ENCODE measurements around the gene OR2D3.
"Not testable (repeated sequence)": the region's sequence is repeated elsewhere in the genome, so short reads cannot be mapped to it uniquely, and the experiment has no call there.

Gene OR2D3

GRCh38 chr11:6928916-6929315, 8.1 kb downstream of the OR2D3 start:
- no peak for DNase-seq

GRCh38 chr11:6931146-6931713, 10.4 kb downstream of the OR2D3 start:
- no peak for DNase-seq

GRCh38 chr11:6932145-6932544, 11.3 kb downstream of the OR2D3 start:
- DNase-seq: no peak

GRCh38 chr11:6941970-6942369, 21.2 kb downstream of the OR2D3 start:
- DNase-seq: no peak

- DNase-seq: no peak
Observed at GRCh38 chr11:6943131-6943530, 22.3 kb downstream of the OR2D3 start.

GRCh38 chr11:6954248-6954647, 33.4 kb downstream of the OR2D3 start:
- not testable (repeated sequence) for DNase-seq

GRCh38 chr11:6962141-6962540, 41.3 kb downstream of the OR2D3 start:
- DNase-seq: no peak

GRCh38 chr11:6962673-6963072, 41.9 kb downstream of the OR2D3 start:
- DNase-seq: no peak

- DNase-seq: no peak
Observed at GRCh38 chr11:6968816-6969215, 48.0 kb downstream of the OR2D3 start.

GRCh38 chr11:6969854-6970253, 49.1 kb downstream of the OR2D3 start:
- not testable (repeated sequence) for DNase-seq
